HG02884 (cell line): ENCODE measurements around the gene RYR3.

Experiments used
- ATAC-seq: cut with Tn5 transposase; IDR thresholded peaks from one replicate; pipeline ENCODE4 v1.9.1; 2021; ENCODE audit warnings: mild to moderate bottlenecking, moderate library complexity; ENCODE audit not compliant: unreplicated experiment

The RYR3 gene

GRCh38 chr15:33310481-33311311 is at the start of gene RYR3:
RYR3 (plus strand) TSS chr15:33310967; CDS start chr15:33311046, 79 bp downstream.
- no peak for ATAC-seq

- ATAC-seq = no peak
These were observed 48.5 kb upstream of the RYR3 start for GRCh38 chr15:33262306-33262705.

DNA sequence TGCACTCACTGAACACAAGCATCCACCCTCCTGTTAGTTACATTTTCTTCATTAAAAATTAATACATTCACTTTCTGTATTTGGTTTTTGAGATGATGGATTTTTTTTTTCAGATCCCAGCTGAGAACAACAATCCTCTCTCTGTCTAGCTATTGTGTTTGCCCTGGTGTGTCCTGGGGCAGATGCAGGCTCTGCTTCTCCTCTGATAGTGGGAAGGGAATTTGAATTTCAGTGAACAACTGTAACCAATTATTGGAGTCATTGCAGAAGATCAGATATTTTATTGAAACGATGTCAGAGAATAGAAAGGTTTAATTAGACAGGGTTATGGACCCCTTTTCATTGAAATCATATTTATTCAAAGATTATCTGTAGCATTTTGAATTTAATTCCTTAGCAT is 33.1 kb upstream of the RYR3 start:
- ATAC-seq = no peak

- no peak for ATAC-seq
These were observed 31.8 kb upstream of the RYR3 start for GRCh38 chr15:33278816-33279612.

GRCh38 chr15:33279613-33280205 is 31.1 kb upstream of the RYR3 start:
- no peak for ATAC-seq

GRCh38 chr15:33282226-33283020 is 28.3 kb upstream of the RYR3 start:
- no peak for ATAC-seq

DNA sequence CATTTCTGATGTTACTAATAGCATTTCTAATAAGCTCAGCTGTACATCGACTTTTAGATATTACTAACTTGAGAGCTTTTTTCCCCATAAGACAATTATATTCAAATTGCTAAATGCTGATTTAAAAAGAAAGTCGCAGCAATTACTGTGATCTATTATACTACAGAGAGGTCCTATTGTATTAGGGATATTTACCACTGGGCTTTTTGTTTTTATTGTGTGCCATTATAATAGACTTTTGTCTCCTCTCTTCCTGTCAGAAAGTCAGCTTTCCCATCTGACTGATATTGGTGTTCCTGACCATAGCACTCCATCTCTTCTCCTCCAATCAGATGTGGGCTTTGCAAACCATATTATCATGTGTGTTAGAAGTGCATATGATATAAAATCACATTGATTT is 27.2 kb upstream of the RYR3 start:
- ATAC-seq = no peak

GRCh38 chr15:33284336-33284735 is 26.4 kb upstream of the RYR3 start:
- ATAC-seq = no peak

DNA sequence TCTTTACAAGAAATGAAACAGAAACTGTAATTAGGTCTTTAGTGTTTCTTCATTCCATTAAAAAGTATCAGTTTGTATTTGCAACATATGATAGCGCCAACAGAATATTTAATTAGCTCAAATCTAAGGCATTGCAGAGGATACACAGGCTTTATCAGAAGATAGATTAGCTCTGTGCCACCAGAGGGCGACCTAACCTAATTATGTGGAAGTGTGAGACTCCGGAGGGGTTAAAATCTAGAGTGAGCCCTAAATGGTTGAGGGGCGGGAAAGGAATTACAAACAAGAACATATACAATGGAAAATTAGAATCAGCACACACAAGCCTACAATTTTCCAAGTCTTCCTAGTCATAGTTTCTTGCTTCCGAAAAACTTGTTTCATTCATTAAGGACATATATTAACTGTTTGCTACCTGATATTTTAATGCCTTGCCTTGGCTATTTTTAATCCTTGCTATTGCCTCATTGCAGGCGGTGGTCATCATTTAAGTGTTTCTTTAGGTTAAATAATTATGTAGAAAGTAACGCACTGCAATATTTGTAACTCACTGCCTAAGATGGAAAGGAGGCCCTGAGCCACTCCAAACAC is 18.0 kb upstream of the RYR3 start:
- ATAC-seq = no peak

- ATAC-seq = no peak
These were observed 16.9 kb upstream of the RYR3 start for GRCh38 chr15:33293713-33294334.

DNA sequence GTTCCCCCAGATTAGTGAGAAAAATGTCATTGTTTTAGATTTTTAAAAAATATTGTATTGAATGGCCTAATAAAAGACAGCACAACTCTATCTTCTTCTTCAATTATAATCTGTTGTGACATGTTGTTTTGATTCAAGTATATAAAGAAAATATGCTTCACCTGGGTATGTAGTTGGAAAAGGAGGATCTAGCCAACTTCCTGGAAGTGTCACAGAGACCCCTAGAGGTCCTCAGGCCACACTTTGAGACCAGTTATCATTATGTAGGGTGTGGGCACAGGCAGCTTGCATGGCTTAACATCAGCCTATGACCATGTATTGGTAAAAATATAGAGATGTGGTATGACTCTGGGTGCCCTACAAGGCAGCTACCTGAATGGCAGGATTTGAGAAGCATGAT is 14.7 kb upstream of the RYR3 start:
- no peak for ATAC-seq

- ATAC-seq = no peak
These were observed 13.9 kb upstream of the RYR3 start for GRCh38 chr15:33296856-33297255.

DNA sequence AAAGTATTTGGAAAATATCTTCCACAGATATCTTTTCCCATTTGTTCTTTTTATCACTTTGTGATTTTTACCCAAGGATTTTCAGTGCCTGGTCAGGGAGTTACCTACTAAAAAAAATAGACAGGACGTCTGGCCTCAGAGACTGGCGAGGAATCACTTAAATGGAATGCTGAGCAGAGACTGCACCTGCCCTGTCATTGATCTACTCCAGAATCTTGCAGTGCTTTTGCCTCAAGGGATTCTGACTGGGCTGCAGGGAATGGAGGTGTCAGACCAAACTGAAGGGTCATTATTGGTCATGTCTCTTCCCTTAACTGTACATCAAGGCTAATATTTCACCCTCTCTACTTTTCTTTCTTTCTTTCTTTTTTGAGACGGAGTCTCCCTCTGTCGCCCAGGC is 12.1 kb upstream of the RYR3 start:
- ATAC-seq = no peak

DNA sequence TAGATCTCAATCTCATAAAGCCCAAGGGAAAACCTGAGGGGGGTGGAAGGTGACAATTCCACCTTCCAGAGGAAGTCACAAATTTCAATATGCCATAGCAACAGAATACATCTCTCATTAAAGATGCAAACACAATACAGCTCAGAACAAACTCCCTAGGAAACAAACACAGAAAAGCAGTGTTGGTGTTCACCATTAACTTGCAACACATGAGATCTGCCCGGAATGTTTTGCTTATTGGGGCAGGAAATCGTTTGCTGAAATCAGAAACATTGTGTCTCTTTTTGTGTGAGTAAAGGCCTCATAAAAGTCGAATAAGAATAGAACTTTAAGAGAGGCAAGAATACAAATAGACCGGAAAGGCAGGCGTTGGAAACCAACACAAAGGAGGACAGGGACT is 5.8 kb upstream of the RYR3 start:
- no peak for ATAC-seq

- ATAC-seq = no peak
These were observed 1.0 kb upstream of the RYR3 start for GRCh38 chr15:33309602-33310276.

- no peak for ATAC-seq
These were observed 675 bp downstream of the RYR3 start for GRCh38 chr15:33311312-33311971.

- no peak for ATAC-seq
These were observed 2.7 kb downstream of the RYR3 start for GRCh38 chr15:33313491-33313890.

DNA sequence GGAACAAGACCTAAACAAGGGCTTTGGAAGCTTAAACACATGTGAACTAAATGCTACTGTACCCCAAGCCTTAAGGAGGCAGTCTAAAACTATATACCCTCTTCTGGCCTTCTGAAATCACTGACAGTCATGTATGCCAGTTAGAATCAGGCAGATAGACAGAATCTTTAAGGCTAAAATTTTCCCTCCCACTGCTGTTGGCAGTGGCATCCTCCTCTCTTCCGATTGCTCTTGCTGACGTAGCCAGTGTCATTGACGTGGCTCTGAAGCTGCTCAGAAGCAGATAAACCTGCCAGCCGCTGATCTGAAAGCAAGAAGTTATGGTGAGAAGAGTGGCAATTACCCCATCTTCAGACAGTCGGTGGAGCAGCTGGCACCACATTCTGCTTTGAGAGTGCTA is 3.3 kb downstream of the RYR3 start:
- ATAC-seq = no peak

GRCh38 chr15:33315044-33315443 is 4.3 kb downstream of the RYR3 start:
- ATAC-seq = no peak
